Activated gamma-delta T cell treated with Interleukin-2 at 50 U/mL for 16 hours (primary cell): ENCODE results near the gene C19orf73.
A peak's percentile ranks its signal among the peaks of the same experiment; 100 is the strongest.
"Not testable (repeated sequence)": the region's sequence is repeated elsewhere in the genome, so short reads cannot be mapped to it uniquely, and the experiment has no call there.

Experiments
- DNase-seq: peaks from one replicate; pipeline ENCODE4 v3.0.0-alpha.2; 2020

The C19orf73 gene

GRCh38 chr19:49097453-49098288 lies 21.3 kb downstream of the C19orf73 start:
- DNase-seq, result peak; percentile 70

DNA sequence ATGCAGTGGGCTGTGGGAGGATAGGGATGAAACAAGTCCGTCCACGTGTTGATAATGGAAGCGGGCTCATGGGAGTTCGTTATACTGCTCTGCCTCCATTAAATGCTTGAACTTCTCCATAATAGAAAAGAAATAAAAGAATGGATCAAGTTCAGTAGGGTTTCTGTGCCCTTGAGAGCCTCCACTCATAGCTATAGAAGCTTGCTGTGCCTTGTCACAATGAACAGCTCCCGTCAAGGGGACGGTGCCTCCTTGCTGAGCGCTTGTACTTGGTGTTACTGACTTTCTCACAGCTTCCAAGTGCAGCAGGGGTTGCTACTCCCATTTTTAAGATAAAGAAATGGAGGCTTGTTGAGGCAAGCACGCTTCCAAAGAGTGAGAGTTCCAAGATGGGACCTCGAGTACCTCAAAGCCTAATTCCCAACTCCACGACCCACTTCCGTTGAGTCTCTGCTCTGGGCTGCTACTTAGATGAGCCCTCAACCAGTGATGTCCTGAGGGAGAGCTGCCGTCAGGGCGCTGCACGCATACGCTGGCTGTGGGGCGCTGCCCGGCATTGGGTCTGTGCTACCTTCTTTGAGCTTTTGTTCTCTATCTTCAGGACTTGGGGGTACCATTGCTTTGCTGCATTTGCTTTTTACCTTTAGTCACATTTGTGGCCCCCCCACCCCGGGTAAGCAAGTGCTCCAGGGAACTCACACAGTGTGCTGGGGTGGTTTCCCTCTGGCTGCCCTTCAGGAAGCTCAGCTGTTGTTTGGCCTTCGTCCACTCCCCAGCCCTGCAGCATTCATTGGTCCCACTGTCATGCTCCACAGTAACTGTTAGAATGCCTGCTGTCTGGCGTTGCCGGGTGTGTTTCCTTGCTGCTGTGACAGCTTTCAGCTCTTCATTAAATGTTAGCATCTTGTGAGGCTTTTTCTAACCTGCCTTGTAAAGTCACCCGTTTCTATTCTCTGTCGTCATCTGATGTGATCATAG lies 24.1 kb downstream of the C19orf73 start:
- DNase-seq, result no peak

DNA sequence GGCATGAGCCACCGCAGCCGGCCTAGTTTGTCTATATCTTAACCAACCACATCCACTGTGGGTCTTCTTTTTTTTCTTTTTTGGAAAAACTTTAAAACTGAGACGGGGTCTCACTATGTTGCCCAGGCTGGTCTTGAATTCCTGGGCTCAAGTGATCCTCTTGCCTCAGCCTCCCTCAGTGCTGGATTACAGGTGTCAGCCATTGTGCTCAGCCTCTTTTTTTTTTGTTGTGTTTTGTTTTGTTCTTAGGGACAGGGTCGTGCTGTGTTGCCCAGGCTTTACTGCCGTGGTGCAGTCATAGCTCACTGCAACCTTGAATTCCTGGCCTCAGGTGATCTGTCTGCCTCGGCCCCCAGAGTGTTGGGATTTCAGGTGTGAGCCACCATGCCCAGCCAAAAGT lies 26.3 kb downstream of the C19orf73 start:
- no peak for DNase-seq

GRCh38 chr19:49091391-49092038 lies 27.4 kb downstream of the C19orf73 start:
- DNase-seq, result no peak

GRCh38 chr19:49086296-49086695 lies 32.6 kb downstream of the C19orf73 start:
- DNase-seq, result no peak

GRCh38 chr19:49085868-49086232 lies 33.1 kb downstream of the C19orf73 start:
- DNase-seq, result no peak

- DNase-seq, result peak; percentile 99
Observed at GRCh38 chr19:49085020-49085867, 33.7 kb downstream of the C19orf73 start, which contains the start of gene SNRNP70. Gene SNRNP70 (plus strand): TSS chr19:49085451. CDS start chr19:49086415, 964 bp downstream.

GRCh38 chr19:49084206-49085019 lies 34.5 kb downstream of the C19orf73 start:
- no peak for DNase-seq

- DNase-seq, result no peak
Observed at GRCh38 chr19:49081273-49081672, 37.7 kb downstream of the C19orf73 start.

- DNase-seq, result no peak
Observed at GRCh38 chr19:49080392-49080791, 38.6 kb downstream of the C19orf73 start.

GRCh38 chr19:49074869-49075268 lies 44.1 kb downstream of the C19orf73 start:
- DNase-seq, result not testable (repeated sequence)

- DNase-seq, result no peak
Observed at GRCh38 chr19:49073514-49074378, 45.2 kb downstream of the C19orf73 start.

DNA sequence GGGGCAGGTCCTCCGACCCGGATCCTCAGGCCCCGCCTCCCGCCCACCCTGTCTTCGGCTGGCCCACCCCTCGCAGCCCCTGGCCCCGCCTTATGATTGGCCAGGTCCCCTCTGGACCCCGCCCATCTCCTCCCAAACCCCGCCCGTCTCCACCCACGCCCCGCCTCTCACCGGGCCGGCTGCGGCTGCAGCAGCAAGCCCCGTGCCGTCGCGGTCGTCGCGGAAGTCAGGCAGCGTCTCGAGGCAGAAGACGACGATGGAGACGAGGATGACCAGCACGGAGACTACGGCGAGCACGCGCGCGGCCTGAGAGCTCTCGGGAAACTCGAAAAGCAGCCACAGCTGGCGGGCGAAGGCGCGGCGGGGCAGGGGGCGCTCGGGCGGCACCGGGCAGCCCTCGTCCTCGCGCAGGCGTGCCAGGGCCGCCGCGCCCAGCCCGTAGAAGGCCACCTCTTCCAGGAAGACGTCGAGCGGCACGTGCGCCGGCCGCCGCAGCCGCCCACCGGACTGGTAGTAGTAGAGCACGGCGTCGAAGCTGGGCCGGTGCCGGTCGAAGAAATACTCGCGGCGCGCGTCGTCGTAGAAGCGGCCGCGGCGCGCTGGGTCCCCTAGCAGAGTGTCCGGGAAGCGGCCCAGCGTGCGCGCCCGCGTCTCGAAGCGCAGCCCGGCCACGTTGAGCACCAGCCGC lies 46.9 kb downstream of the C19orf73 start:
- DNase-seq, result no peak

- DNase-seq, result no peak
Observed at GRCh38 chr19:49070416-49070815, 48.5 kb downstream of the C19orf73 start.

- DNase-seq, result no peak
Observed at GRCh38 chr19:49069026-49069425, 49.9 kb downstream of the C19orf73 start.
